LNCaP clone FGC (cell line): ENCODE data around the gene GNS.
A peak's percentile ranks its signal among the peaks of the same experiment; 100 is the strongest.

Experiments used
- DNase-seq: peaks from one replicate; pipeline ENCODE4 v3.0.0-alpha.2; 2011; ENCODE audit warnings: low read depth
- H3K4me3 ChIP-seq: 2 replicates; pipeline ENCODE4 v1.5.1; 2011; ENCODE audit warnings: mild to moderate bottlenecking, low read depth, low read length, control low read depth
- CTCF ChIP-seq: IDR thresholded peaks from 2 replicates; pipeline ENCODE4 v1.5.1; 2012; ENCODE audit warnings: mild to moderate bottlenecking; ENCODE audit not compliant: control insufficient read depth, insufficient read depth; ENCODE audit errors: extremely low read depth

The GNS gene

GRCh38 chr12:64706306-64706705 lies 52.9 kb downstream of the GNS start:
- no peak overlapping the region for H3K4me3 ChIP-seq
- TF ChIP-seq CTCF: no peak
- DNase-seq: no peak

GRCh38 chr12:64701283-64701682 lies 57.9 kb downstream of the GNS start:
- no peak for DNase-seq
- no peak for TF ChIP-seq CTCF
- H3K4me3 ChIP-seq: no peak overlapping the region

- TF ChIP-seq CTCF: no peak
- no peak overlapping the region for H3K4me3 ChIP-seq
- no peak for DNase-seq
Measured at GRCh38 chr12:64700532-64700931, 58.7 kb downstream of the GNS start.

- H3K4me3 ChIP-seq: no peak overlapping the region
- DNase-seq: no peak
- TF ChIP-seq CTCF: no peak
Measured at GRCh38 chr12:64699504-64700115, 59.6 kb downstream of the GNS start.

GRCh38 chr12:64696080-64696741 lies 63.0 kb downstream of the GNS start:
- no peak for DNase-seq
- TF ChIP-seq CTCF: peak; percentile 45
- H3K4me3 ChIP-seq: no peak overlapping the region

- no peak overlapping the region for H3K4me3 ChIP-seq
- TF ChIP-seq CTCF: no peak
- no peak for DNase-seq
Measured at GRCh38 chr12:64695550-64695949, 63.7 kb downstream of the GNS start.
